H1 (cell line): ENCODE measurements around the gene LOC128125822.

ENCODE experiments used
- CTCF ChIA-PET: fragments of 300-600 bp; sonication (Branson Sonifier 250); formaldehyde crosslinking; loops from one replicate; lab custom pipeline; 2021; ENCODE audit not compliant: partially characterized antibody; lab: Charles Lee
- POLR2A ChIA-PET: fragments of 300-600 bp; sonication (Branson Sonifier 250); formaldehyde crosslinking; loops from one replicate; lab custom pipeline; 2021; ENCODE audit warnings: inconsistent platforms; ENCODE audit not compliant: partially characterized antibody; lab: Charles Lee
- DNase-seq, 2 experiments: peaks; one replicate each; pipeline versions ENCODE4 v3.0.0 to v3.0.0-alpha.2; 2010 to 2022; ENCODE audit warnings: low spot score in 2 of 2, low read depth in 1 of 2, mixed read lengths in 1 of 2
- FAIRE-seq: peaks from 2 replicates; lab custom pipeline; 2011; peaks lifted over from hg19 to GRCh38; lab: Jason Lieb, UNC
- H2AFZ ChIP-seq: 2 replicates; pipeline ENCODE4 v1.8.1; 2012; ENCODE audit warnings: low read length, inconsistent platforms
- H2AK5ac ChIP-seq: 2 replicates; pipeline ENCODE4 v1.6.1; 2013; ENCODE audit warnings: low read depth, low read length
- H2BK120ac ChIP-seq: replicated peaks from 2 replicates; pipeline ENCODE3; 2013; ENCODE audit warnings: low read depth, low read length, inconsistent platforms
- H2BK12ac ChIP-seq: 2 replicates; pipeline ENCODE4 v1.6.1; 2013; ENCODE audit warnings: low read depth, low read length
- H2BK15ac ChIP-seq: 2 replicates; pipeline ENCODE4 v1.6.1; 2013; ENCODE audit warnings: low read length
- H2BK20ac ChIP-seq: 2 replicates; pipeline ENCODE4 v1.6.1; 2013; ENCODE audit warnings: low read length
- H2BK5ac ChIP-seq: 2 replicates; pipeline ENCODE4 v1.6.1; 2013; ENCODE audit warnings: low read depth, low read length
- H3K14ac ChIP-seq: 2 replicates; pipeline ENCODE4 v1.6.1; 2013; ENCODE audit warnings: inconsistent platforms; ENCODE audit not compliant: insufficient read length
- H3K18ac ChIP-seq: 2 replicates; pipeline ENCODE4 v1.6.1; 2013; ENCODE audit warnings: low read length; ENCODE audit errors: extremely low read depth
- H3K23ac ChIP-seq: 2 replicates; pipeline ENCODE4 v1.6.1; 2013; ENCODE audit warnings: inconsistent platforms; ENCODE audit not compliant: insufficient read length
- H3K23me2 ChIP-seq: 2 replicates; pipeline ENCODE4 v1.6.1; 2013; ENCODE audit warnings: low read depth, low read length
- H3K27ac ChIP-seq: 2 replicates; pipeline ENCODE4 v1.6.1; 2011; ENCODE audit warnings: low read depth, low read length, inconsistent platforms
- H3K27me3 ChIP-seq, 4 experiments: replicated peaks in 1 of 4; 1 replicate in 1 of 4; 2 replicates in 3 of 4; pipeline versions ENCODE4 v1.6.1 to v1.8.1; 2011 to 2013; ENCODE audit warnings: low read length in 3 of 4, mild to moderate bottlenecking in 3 of 4, inconsistent platforms in 2 of 4, mixed read lengths in 2 of 4, moderate library complexity in 1 of 4; ENCODE audit not compliant: control insufficient read depth in 3 of 4, insufficient read depth in 3 of 4; ENCODE audit errors: extremely low read depth in 1 of 4
- H3K36me3 ChIP-seq, 4 experiments: 2 replicates each; pipeline versions ENCODE4 v1.6.1 to v1.8.1; 2011 to 2013; ENCODE audit warnings: mild to moderate bottlenecking in 4 of 4, low read length in 3 of 4, moderate library complexity in 2 of 4, control low read depth in 1 of 4, inconsistent platforms in 1 of 4; ENCODE audit not compliant: insufficient read depth in 4 of 4, control insufficient read depth in 2 of 4
- H3K4ac ChIP-seq: replicated peaks from 2 replicates; pipeline ENCODE3; 2013; ENCODE audit warnings: low read length, low read depth, mixed read lengths, inconsistent platforms; ENCODE audit not compliant: insufficient read length
- H3K4me1 ChIP-seq, 4 experiments: replicated peaks in 1 of 4; 1 replicate in 1 of 4; 2 replicates in 3 of 4; pipeline versions ENCODE4 v1.6.1 to v1.8.1; 2011 to 2013; ENCODE audit warnings: low read length in 3 of 4, inconsistent platforms in 2 of 4, mixed read lengths in 1 of 4; ENCODE audit not compliant: insufficient read depth in 4 of 4, control insufficient read depth in 3 of 4
- H3K4me2 ChIP-seq, 2 experiments: 2 replicates each; pipeline versions ENCODE4 v1.6.1 to v1.8.1; 2011 to 2013; ENCODE audit warnings: low read depth in 2 of 2, low read length in 2 of 2, control low read depth in 1 of 2, inconsistent platforms in 1 of 2, mild to moderate bottlenecking in 1 of 2; ENCODE audit not compliant: insufficient read depth in 1 of 2
- H3K4me3 ChIP-seq, 4 experiments: fragments of 200-600, 300-600 bp in 1 of 4; sonication (generic), shearing (Covaris generic), sonication (Bioruptor Twin) in 1 of 4; 2 replicates each; pipeline versions ENCODE4 v1.5.1 to v1.8.1; 2011 to 2016; ENCODE audit warnings: low read length in 4 of 4, low read depth in 3 of 4, control low read depth in 2 of 4, inconsistent platforms in 2 of 4, mild to moderate bottlenecking in 2 of 4, mixed read lengths in 1 of 4, moderate library complexity in 1 of 4; ENCODE audit not compliant: insufficient read depth in 2 of 4; ENCODE audit errors: extremely low read depth in 1 of 4
- H3K56ac ChIP-seq: replicated peaks from 2 replicates; pipeline ENCODE3; 2013; ENCODE audit warnings: low read depth, mild to moderate bottlenecking, mixed read lengths, low read length, inconsistent platforms; ENCODE audit not compliant: insufficient read length
- H3K79me1 ChIP-seq: 2 replicates; pipeline ENCODE4 v1.6.1; 2013; ENCODE audit warnings: low read depth, low read length, control low read depth
- H3K79me2 ChIP-seq, 2 experiments: 2 replicates each; pipeline versions ENCODE4 v1.6.1 to v1.8.1; 2012 to 2013; ENCODE audit warnings: low read length in 2 of 2, mild to moderate bottlenecking in 2 of 2, inconsistent platforms in 1 of 2; ENCODE audit not compliant: insufficient read depth in 2 of 2, control insufficient read depth in 1 of 2
- H3K9ac ChIP-seq, 4 experiments: replicated peaks in 1 of 4; 1 replicate in 1 of 4; 2 replicates in 3 of 4; pipeline versions ENCODE4 v1.6.1 to v1.8.1; 2011 to 2013; ENCODE audit warnings: low read depth in 3 of 4, low read length in 3 of 4, control low read depth in 2 of 4, mild to moderate bottlenecking in 2 of 4, moderate library complexity in 2 of 4, inconsistent platforms in 1 of 4; ENCODE audit errors: extremely low read depth in 1 of 4
- H3K9me3 ChIP-seq, 2 experiments: 2 replicates each; pipeline versions ENCODE4 v1.6.1 to v1.8.1; 2012 to 2013; ENCODE audit warnings: mild to moderate bottlenecking in 2 of 2, moderate library complexity in 2 of 2, control low read depth in 1 of 2, inconsistent platforms in 1 of 2, low read depth in 1 of 2, low read length in 1 of 2, mixed read lengths in 1 of 2; ENCODE audit not compliant: insufficient read depth in 2 of 2
- H4K20me1 ChIP-seq, 2 experiments: replicated peaks in 1 of 2; 2 replicates each; pipeline versions ENCODE3 to v1.8.1; 2011 to 2013; ENCODE audit warnings: inconsistent platforms in 2 of 2, low read length in 2 of 2, mild to moderate bottlenecking in 1 of 2; ENCODE audit not compliant: insufficient read depth in 2 of 2, control insufficient read depth in 1 of 2
- H4K5ac ChIP-seq: 2 replicates; pipeline ENCODE4 v1.6.1; 2013; ENCODE audit warnings: low read length, low read depth, mixed read lengths, inconsistent platforms; ENCODE audit not compliant: insufficient read length
- H4K8ac ChIP-seq: 2 replicates; pipeline ENCODE4 v1.8.0; 2013; ENCODE audit warnings: mild to moderate bottlenecking, moderate library complexity, low read length, inconsistent platforms; ENCODE audit not compliant: insufficient read depth; ENCODE audit errors: extremely low read depth
- H4K91ac ChIP-seq: replicated peaks from 2 replicates; pipeline ENCODE3; 2013; ENCODE audit warnings: low read length, mixed read lengths, inconsistent platforms; ENCODE audit not compliant: insufficient read length
- CHD1 ChIP-seq: IDR thresholded peaks from 2 replicates; pipeline ENCODE4 v1.6.1; 2012; ENCODE audit warnings: low read depth, low read length, improper control_type of control experiment
- GABPA ChIP-seq: IDR thresholded peaks from 2 replicates; pipeline ENCODE4 v1.6.1; 2011; ENCODE audit warnings: mild to moderate bottlenecking, low read length, moderate library complexity, borderline replicate concordance; ENCODE audit not compliant: insufficient read depth
- HDAC6 ChIP-seq: IDR thresholded peaks from one replicate; pipeline ENCODE4 v1.7.1; 2012; ENCODE audit warnings: low read depth, mild to moderate bottlenecking, inconsistent platforms, low read length, moderate library complexity
- KDM5A ChIP-seq: fragments of 200-600 bp; IDR thresholded peaks from 2 replicates; pipeline ENCODE4 v1.7.1; 2012; ENCODE audit warnings: mild to moderate bottlenecking, low read length, inconsistent platforms, mixed read lengths
- PHF8 ChIP-seq: fragments of 200-600 bp; sonication (generic); conservative IDR thresholded peaks from 2 replicates; pipeline ENCODE4 v1.7.1; 2012; ENCODE audit warnings: low read depth, mild to moderate bottlenecking, inconsistent platforms, low read length, moderate library complexity
- RAD21 ChIP-seq, 2 experiments: IDR thresholded peaks in 1 of 2; conservative IDR thresholded peaks in 1 of 2; 2 replicates each; pipeline ENCODE4 v1.6.1; 2011; ENCODE audit warnings: low read depth in 2 of 2, low read length in 2 of 2, improper control_type of control experiment in 1 of 2, inconsistent platforms in 1 of 2, mild to moderate bottlenecking in 1 of 2, moderate library complexity in 1 of 2
- RFX5 ChIP-seq: IDR thresholded peaks from 2 replicates; pipeline ENCODE4 v1.6.1; 2011; ENCODE audit warnings: low read depth, low read length, improper control_type of control experiment, borderline replicate concordance
- RXRA ChIP-seq: IDR thresholded peaks from 2 replicates; pipeline ENCODE4 v1.6.1; 2011; ENCODE audit warnings: low read depth, mild to moderate bottlenecking, low read length, moderate library complexity; ENCODE audit not compliant: insufficient read depth
- SP1 ChIP-seq: IDR thresholded peaks from 2 replicates; pipeline ENCODE4 v1.6.1; 2011; ENCODE audit warnings: low read depth, low read length
- TAF1 ChIP-seq: IDR thresholded peaks from 2 replicates; pipeline ENCODE4 v1.6.1; 2011; ENCODE audit warnings: mild to moderate bottlenecking, low read depth, low read length
- YY1 ChIP-seq: IDR thresholded peaks from 2 replicates; pipeline ENCODE4 v1.6.1; 2011; ENCODE audit warnings: low read depth, mild to moderate bottlenecking, low read length
- WGBS, 2 experiments: shearing (Covaris generic) in 1 of 2; methylation state at CpG; one replicate each; pipeline versions ENCODE4 v1.1.6 to v1.1.7; 2013 to 2015; ENCODE audit warnings: low lambda C conversion rate in 2 of 2, mixed read lengths in 2 of 2, inconsistent platforms in 1 of 2, low coverage in 1 of 2, missing lambda C conversion rate in 1 of 2; ENCODE audit not compliant: insufficient replicate concordance in 2 of 2, insufficient coverage in 1 of 2, insufficient read length in 1 of 2; ENCODE audit errors: extremely low coverage in 1 of 2, missing lambda C conversion rate in 1 of 2; 5-methylcytosine and 5-hydroxymethylcytosine counted together
- TF ChIP-seq, protein P1 (sequence below): IDR thresholded peaks from 2 replicates; pipeline ENCODE4 v1.6.1; 2012; ENCODE audit warnings: low read length, inconsistent platforms

The LOC128125822 gene

DNA sequence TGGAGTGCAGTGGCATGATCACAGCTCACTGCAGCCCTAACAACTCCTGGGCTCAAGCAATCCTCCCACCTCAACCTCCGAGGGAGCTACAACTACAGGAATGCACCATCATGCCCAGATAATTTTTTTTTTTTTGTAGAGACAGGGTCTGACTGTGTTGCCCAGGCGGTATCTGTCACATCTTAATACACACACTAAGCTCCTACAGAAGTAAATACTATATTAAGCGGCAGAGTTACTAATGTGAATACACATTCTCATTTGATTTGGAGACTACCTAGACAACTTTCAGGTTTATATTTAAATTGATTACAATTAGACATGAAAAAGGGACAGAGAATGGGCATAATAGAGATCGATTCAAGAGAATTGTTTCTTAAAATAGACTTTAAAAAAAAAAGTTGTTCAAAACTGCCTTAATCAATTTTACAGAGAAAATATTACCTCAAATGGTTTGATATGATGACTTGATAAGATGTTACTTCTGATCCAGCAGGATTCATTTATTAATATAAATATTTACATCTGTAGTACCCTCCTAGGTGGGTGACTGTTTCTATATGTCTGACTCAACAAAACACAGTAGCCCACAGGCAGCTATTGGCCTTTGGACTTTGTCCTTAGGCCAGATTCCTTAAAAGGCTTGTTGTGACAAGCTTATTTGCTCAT, 7.1 kb upstream of the LOC128125822 start:
- no peak overlapping the region for H3K56ac ChIP-seq
- H4K5ac ChIP-seq, result no peak overlapping the region
- ChIA-PET CTCF (interaction anchor here (0.6 to 1.9 kb wide), 7 partner anchors 9 to 307 kb away, joined by 3 to 7 read pairs (median 4); no protein-coding TSS in a partner anchor), POLR2A (interaction anchor here (0.5 to 1.6 kb wide), 4 partner anchors 8 to 140 kb away, joined by 3 to 9 read pairs (median 3); no protein-coding TSS in a partner anchor)
- no peak overlapping the region for H4K91ac ChIP-seq
- H3K9me3 ChIP-seq, result no peaks in the 10 kb centered on the region
- no peak overlapping the region for H3K23ac ChIP-seq
- no peak overlapping the region for H3K14ac ChIP-seq
- no peak overlapping the region for H3K4ac ChIP-seq
- no peaks in the 10 kb centered on the region for H3K27me3 ChIP-seq
- no peak overlapping the region for H2BK12ac ChIP-seq
- FAIRE-seq, result no peak
- no peak overlapping the region for H4K8ac ChIP-seq
- H4K20me1 ChIP-seq, result no peaks in the 10 kb centered on the region
- no peak overlapping the region for H3K4me2 ChIP-seq
- no peaks in the 10 kb centered on the region for H3K23me2 ChIP-seq
- no peak overlapping the region for H2AK5ac ChIP-seq
- WGBS, 2 experiments, result 91% methylated on average over 4 of the region's 4 CpGs; no CpG with 5 or more reads in 1 of the 2 experiments
- no peak overlapping the region for H2BK15ac ChIP-seq
- H3K4me3 ChIP-seq, result no peak overlapping the region
- H2AFZ ChIP-seq, result no peak overlapping the region
- no peaks in the 10 kb centered on the region for H3K36me3 ChIP-seq
- H3K9ac ChIP-seq, result no peak overlapping the region
- no peaks in the 10 kb centered on the region for H3K79me1 ChIP-seq
- no peak overlapping the region for H2BK120ac ChIP-seq
- H2BK20ac ChIP-seq, result no peak overlapping the region
- H3K4me1 ChIP-seq, result peaks cover 0 to 8% (median 5%) of the 10 kb centered on the region in 4 experiments; a peak in 2 of 7 replicates
- H3K79me2 ChIP-seq, result no peaks in the 10 kb centered on the region
- no peak overlapping the region for H2BK5ac ChIP-seq
- no peak overlapping the region for H3K18ac ChIP-seq
- no peak for DNase-seq
- no peak overlapping the region for H3K27ac ChIP-seq
- TF ChIP-seq SP1 (no peak), YY1 (no peak), PHF8 (no peak), RAD21 (IDR thresholded peaks at IDR 0.05 in 1 of 2, conservative IDR thresholded peaks at IDR 0.05 in 1 of 2; ENCODE audit: low read depth in 2 of 2, low read length in 2 of 2) (no peak), CHD1 (no peak), RXRA (no peak), GABPA (no peak), TAF1 (no peak), KDM5A (no peak), HDAC6 (no peak), RFX5 (no peak)
- TF ChIP-seq, protein P1, sequence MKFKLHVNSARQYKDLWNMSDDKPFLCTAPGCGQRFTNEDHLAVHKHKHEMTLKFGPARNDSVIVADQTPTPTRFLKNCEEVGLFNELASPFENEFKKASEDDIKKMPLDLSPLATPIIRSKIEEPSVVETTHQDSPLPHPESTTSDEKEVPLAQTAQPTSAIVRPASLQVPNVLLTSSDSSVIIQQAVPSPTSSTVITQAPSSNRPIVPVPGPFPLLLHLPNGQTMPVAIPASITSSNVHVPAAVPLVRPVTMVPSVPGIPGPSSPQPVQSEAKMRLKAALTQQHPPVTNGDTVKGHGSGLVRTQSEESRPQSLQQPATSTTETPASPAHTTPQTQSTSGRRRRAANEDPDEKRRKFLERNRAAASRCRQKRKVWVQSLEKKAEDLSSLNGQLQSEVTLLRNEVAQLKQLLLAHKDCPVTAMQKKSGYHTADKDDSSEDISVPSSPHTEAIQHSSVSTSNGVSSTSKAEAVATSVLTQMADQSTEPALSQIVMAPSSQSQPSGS, result no peak
